HEK293 (cell line): ENCODE results near the gene TNIP1.

Source experiments
- CTCF ChIA-PET: fragments of 350-600 bp; formaldehyde crosslinking; extraction: SDS; loops from one replicate; lab custom pipeline; 2021; ENCODE audit warnings: antibody characterized with exemption; lab: Yijun Ruan, JAX
- POLR2A ChIA-PET: fragments of 300-600 bp; formaldehyde crosslinking; extraction: SDS; loops from one replicate; lab custom pipeline; 2020; ENCODE audit warnings: antibody characterized with exemption, inconsistent platforms; lab: Yijun Ruan, JAX
- H3K27ac ChIP-seq: fragments of 200-500 bp; sonication (Bioruptor generic); 2 replicates; pipeline ENCODE4 v1.5.1; 2014; ENCODE audit warnings: low read depth, low read length, control low read depth, inconsistent platforms; ENCODE audit errors: extremely low read depth
- H3K36me3 ChIP-seq, 2 experiments: fragments of 200-500 bp in 1 of 2; sonication (Bioruptor generic) in 1 of 2; 1 replicate in 1 of 2; 2 replicates in 1 of 2; pipeline ENCODE4 v1.5.1; 2014 to 2017; ENCODE audit warnings: inconsistent platforms in 2 of 2, low read length in 2 of 2; ENCODE audit not compliant: control insufficient read depth in 2 of 2, insufficient read depth in 1 of 2
- H3K4me1 ChIP-seq: fragments of 200-500 bp; sonication (Bioruptor generic); 2 replicates; pipeline ENCODE4 v1.5.1; 2014; ENCODE audit warnings: mild to moderate bottlenecking, low read length, inconsistent platforms; ENCODE audit not compliant: control insufficient read depth, insufficient read depth
- H3K4me3 ChIP-seq: 2 replicates; pipeline ENCODE4 v1.5.1; 2011; ENCODE audit warnings: low read depth, mild to moderate bottlenecking, control low read depth, low read length, moderate library complexity
- H3K9me3 ChIP-seq: fragments of 200-500 bp; sonication (Bioruptor generic); 2 replicates; pipeline ENCODE4 v1.5.1; 2014; ENCODE audit warnings: low read depth, low read length, inconsistent platforms; ENCODE audit not compliant: control insufficient read depth, insufficient read depth
- BCL11B ChIP-seq: fragments of 450-650 bp; formaldehyde crosslinking; IDR thresholded peaks from 2 replicates; pipeline ENCODE4 v1.5.1; 2016; ENCODE audit warnings: low read depth, missing biosample characterization, missing genetic modification characterization
- GLIS2 ChIP-seq: fragments of 450-650 bp; formaldehyde crosslinking; IDR thresholded peaks from 2 replicates; pipeline ENCODE4 v1.5.1; 2016; ENCODE audit warnings: missing biosample characterization, missing genetic modification characterization
- HOXA7 ChIP-seq: sonication (generic); formaldehyde crosslinking; IDR thresholded peaks from 2 replicates; pipeline ENCODE4 v1.8.1; 2022; ENCODE audit warnings: missing genetic modification reagents, borderline replicate concordance
- KLF1 ChIP-seq: fragments of 450-650 bp; formaldehyde crosslinking; IDR thresholded peaks from 2 replicates; pipeline ENCODE4 v1.5.1; 2016; ENCODE audit warnings: missing biosample characterization, missing genetic modification characterization
- MYNN ChIP-seq: fragments of 450-650 bp; formaldehyde crosslinking; IDR thresholded peaks from 2 replicates; pipeline ENCODE4 v1.5.1; 2016; ENCODE audit warnings: missing biosample characterization, missing genetic modification characterization, borderline replicate concordance
- OVOL3 ChIP-seq: fragments of 450-650 bp; formaldehyde crosslinking; IDR thresholded peaks from 2 replicates; pipeline ENCODE4 v1.5.1; 2016; ENCODE audit warnings: missing biosample characterization, missing genetic modification characterization
- PRDM1 ChIP-seq: fragments of 450-650 bp; formaldehyde crosslinking; IDR thresholded peaks from 2 replicates; pipeline ENCODE4; 2016; ENCODE audit warnings: missing biosample characterization, missing genetic modification characterization
- REPIN1 ChIP-seq: fragments of 450-650 bp; formaldehyde crosslinking; IDR thresholded peaks from 2 replicates; pipeline ENCODE4 v1.5.1; 2017; ENCODE audit warnings: missing biosample characterization, missing genetic modification characterization, low read depth
- ZNF157 ChIP-seq: fragments of 450-650 bp; formaldehyde crosslinking; IDR thresholded peaks from 2 replicates; pipeline ENCODE4 v1.5.1; 2016; ENCODE audit warnings: missing biosample characterization, missing genetic modification characterization
- ZNF184 ChIP-seq: fragments of 450-650 bp; IDR thresholded peaks from 2 replicates; pipeline ENCODE4 v1.5.1; 2018; ENCODE audit warnings: missing biosample characterization, mild to moderate bottlenecking, missing genetic modification characterization
- ZNF571 ChIP-seq: fragments of 450-650 bp; formaldehyde crosslinking; IDR thresholded peaks from 2 replicates; pipeline ENCODE4 v1.5.0; 2017; ENCODE audit warnings: missing biosample characterization, missing genetic modification characterization
- ZNF621 ChIP-seq: fragments of 450-650 bp; formaldehyde crosslinking; IDR thresholded peaks from 2 replicates; pipeline ENCODE4 v1.5.1; 2017; ENCODE audit warnings: missing biosample characterization, missing genetic modification characterization
- ZNF626 ChIP-seq: fragments of 450-650 bp; sonication (Bioruptor Pico); formaldehyde crosslinking; IDR thresholded peaks from 2 replicates; pipeline ENCODE4 v1.5.1; 2018; ENCODE audit warnings: missing biosample characterization, missing genetic modification characterization, inconsistent platforms
- ZNF660 ChIP-seq: fragments of 450-650 bp; IDR thresholded peaks from 2 replicates; pipeline ENCODE4 v1.5.1; 2018; ENCODE audit warnings: missing biosample characterization, mild to moderate bottlenecking, missing genetic modification characterization
- ZNF701 ChIP-seq: fragments of 450-650 bp; formaldehyde crosslinking; IDR thresholded peaks from 2 replicates; pipeline ENCODE4 v1.5.1; 2016; ENCODE audit warnings: missing biosample characterization, missing genetic modification characterization
- ZNF791 ChIP-seq: fragments of 450-650 bp; formaldehyde crosslinking; IDR thresholded peaks from 2 replicates; pipeline ENCODE4 v1.5.1; 2016; ENCODE audit warnings: missing biosample characterization, missing genetic modification characterization
- TF ChIP-seq, protein P1 (sequence below): fragments of 450-650 bp; formaldehyde crosslinking; conservative IDR thresholded peaks from 2 replicates; pipeline ENCODE4 v1.5.1; 2016; ENCODE audit warnings: low read depth, missing biosample characterization, missing genetic modification characterization
- TF ChIP-seq, protein P2 (sequence below): fragments of 450-650 bp; formaldehyde crosslinking; IDR thresholded peaks from 2 replicates; pipeline ENCODE4 v1.5.1; 2016; ENCODE audit warnings: missing biosample characterization, missing genetic modification characterization, low read depth
- TF ChIP-seq, protein P3 (sequence below): fragments of 450-650 bp; IDR thresholded peaks from 2 replicates; pipeline ENCODE4 v1.5.1; 2018; ENCODE audit warnings: missing biosample characterization, mild to moderate bottlenecking, missing genetic modification characterization
- TF ChIP-seq, protein P4 (sequence below): fragments of 450-650 bp; formaldehyde crosslinking; optimal IDR thresholded peaks from 2 replicates; pipeline ENCODE3; 2016; ENCODE audit warnings: missing biosample characterization, mild to moderate bottlenecking, missing genetic modification characterization
- TF ChIP-seq, protein P5 (sequence below): fragments of 450-650 bp; formaldehyde crosslinking; IDR thresholded peaks from 2 replicates; pipeline ENCODE4 v1.5.1; 2016; ENCODE audit warnings: missing biosample characterization, missing genetic modification characterization
- TF ChIP-seq, protein P6 (sequence below): fragments of 450-650 bp; formaldehyde crosslinking; IDR thresholded peaks from 2 replicates; pipeline ENCODE4 v1.5.1; 2016; ENCODE audit warnings: missing biosample characterization, missing genetic modification characterization

Gene TNIP1

DNA sequence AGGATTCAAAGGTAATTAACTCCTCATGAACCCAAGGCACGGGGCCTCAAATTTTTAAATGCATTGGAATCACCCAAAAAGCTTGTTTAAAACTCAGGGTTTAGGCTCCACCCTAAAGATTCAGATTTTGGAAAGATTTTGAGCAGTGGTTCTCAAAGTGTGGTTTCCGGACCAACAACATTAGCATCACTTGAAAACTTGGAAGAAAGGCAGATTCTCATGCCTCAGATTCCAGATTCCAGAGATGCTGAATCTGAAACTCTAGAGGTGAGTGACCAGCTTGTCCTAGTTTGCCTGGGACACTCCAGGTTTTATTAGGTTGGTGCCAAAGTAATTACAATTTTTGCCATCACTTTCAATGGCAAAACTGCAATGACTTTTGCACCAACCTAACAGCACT is 24.7 kb upstream of the TNIP1 start (continued):
- TF ChIP-seq, protein P1, sequence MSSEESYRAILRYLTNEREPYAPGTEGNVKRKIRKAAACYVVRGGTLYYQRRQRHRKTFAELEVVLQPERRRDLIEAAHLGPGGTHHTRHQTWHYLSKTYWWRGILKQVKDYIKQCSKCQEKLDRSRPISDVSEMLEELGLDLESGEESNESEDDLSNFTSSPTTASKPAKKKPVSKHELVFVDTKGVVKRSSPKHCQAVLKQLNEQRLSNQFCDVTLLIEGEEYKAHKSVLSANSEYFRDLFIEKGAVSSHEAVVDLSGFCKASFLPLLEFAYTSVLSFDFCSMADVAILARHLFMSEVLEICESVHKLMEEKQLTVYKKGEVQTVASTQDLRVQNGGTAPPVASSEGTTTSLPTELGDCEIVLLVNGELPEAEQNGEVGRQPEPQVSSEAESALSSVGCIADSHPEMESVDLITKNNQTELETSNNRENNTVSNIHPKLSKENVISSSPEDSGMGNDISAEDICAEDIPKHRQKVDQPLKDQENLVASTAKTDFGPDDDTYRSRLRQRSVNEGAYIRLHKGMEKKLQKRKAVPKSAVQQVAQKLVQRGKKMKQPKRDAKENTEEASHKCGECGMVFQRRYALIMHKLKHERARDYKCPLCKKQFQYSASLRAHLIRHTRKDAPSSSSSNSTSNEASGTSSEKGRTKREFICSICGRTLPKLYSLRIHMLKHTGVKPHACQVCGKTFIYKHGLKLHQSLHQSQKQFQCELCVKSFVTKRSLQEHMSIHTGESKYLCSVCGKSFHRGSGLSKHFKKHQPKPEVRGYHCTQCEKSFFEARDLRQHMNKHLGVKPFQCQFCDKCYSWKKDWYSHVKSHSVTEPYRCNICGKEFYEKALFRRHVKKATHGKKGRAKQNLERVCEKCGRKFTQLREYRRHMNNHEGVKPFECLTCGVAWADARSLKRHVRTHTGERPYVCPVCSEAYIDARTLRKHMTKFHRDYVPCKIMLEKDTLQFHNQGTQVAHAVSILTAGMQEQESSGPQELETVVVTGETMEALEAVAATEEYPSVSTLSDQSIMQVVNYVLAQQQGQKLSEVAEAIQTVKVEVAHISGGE, result no peak
- TF ChIP-seq ZNF621 (tag by site-specific recombination), result no peak
- no peak for TF ChIP-seq PRDM1
- TF ChIP-seq, protein P2, sequence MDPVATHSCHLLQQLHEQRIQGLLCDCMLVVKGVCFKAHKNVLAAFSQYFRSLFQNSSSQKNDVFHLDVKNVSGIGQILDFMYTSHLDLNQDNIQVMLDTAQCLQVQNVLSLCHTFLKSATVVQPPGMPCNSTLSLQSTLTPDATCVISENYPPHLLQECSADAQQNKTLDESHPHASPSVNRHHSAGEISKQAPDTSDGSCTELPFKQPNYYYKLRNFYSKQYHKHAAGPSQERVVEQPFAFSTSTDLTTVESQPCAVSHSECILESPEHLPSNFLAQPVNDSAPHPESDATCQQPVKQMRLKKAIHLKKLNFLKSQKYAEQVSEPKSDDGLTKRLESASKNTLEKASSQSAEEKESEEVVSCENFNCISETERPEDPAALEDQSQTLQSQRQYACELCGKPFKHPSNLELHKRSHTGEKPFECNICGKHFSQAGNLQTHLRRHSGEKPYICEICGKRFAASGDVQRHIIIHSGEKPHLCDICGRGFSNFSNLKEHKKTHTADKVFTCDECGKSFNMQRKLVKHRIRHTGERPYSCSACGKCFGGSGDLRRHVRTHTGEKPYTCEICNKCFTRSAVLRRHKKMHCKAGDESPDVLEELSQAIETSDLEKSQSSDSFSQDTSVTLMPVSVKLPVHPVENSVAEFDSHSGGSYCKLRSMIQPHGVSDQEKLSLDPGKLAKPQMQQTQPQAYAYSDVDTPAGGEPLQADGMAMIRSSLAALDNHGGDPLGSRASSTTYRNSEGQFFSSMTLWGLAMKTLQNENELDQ (tag by site-specific recombination), result no peak
- TF ChIP-seq ZNF184, result no peak
- TF ChIP-seq MYNN (tag by site-specific recombination), result no peak
- TF ChIP-seq OVOL3 (tag by site-specific recombination), result no peak
- TF ChIP-seq, protein P3, sequence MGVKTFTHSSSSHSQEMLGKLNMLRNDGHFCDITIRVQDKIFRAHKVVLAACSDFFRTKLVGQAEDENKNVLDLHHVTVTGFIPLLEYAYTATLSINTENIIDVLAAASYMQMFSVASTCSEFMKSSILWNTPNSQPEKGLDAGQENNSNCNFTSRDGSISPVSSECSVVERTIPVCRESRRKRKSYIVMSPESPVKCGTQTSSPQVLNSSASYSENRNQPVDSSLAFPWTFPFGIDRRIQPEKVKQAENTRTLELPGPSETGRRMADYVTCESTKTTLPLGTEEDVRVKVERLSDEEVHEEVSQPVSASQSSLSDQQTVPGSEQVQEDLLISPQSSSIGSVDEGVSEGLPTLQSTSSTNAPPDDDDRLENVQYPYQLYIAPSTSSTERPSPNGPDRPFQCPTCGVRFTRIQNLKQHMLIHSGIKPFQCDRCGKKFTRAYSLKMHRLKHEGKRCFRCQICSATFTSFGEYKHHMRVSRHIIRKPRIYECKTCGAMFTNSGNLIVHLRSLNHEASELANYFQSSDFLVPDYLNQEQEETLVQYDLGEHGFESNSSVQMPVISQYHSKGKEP (tag by site-specific recombination), result no peak
- TF ChIP-seq ZNF157 (tag by site-specific recombination), result no peak
- TF ChIP-seq, all 188 proteins: peak for 0

DNA sequence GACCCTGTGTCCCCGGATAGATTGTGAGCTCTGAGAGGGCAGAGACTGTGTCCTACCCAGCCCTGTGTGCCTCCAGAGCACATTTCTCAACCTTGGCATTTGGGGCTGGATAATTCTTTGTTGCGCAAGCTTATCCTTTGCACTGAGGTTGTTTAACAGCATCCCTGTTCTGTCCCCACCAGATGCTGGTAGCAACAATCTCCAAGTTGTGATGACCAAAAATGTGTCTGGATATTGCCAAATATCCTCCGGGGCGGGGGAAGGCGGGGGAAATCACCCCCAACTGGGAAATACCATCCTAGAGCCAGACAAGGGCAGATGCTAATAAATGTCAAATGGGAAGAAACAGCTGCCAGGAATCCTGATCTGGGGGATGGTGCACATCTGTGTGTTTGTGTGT is 24.0 kb upstream of the TNIP1 start:
- Histone ChIP-seq H3K4me1 (no peaks in the 10 kb centered on the region), H3K4me3 (no peak overlapping the region), H3K9me3 (no peaks in the 10 kb centered on the region)
- POLR2A ChIA-PET, result no interaction called here
- TF ChIP-seq ZNF660 (tag by site-specific recombination) (no peak), ZNF701 (tag by site-specific recombination) (no peak), HOXA7 (CRISPR knock-in tag) (no peak), ZNF791 (tag by site-specific recombination) (no peak), ZNF571 (tag by site-specific recombination) (no peak)
- TF ChIP-seq, protein P4, sequence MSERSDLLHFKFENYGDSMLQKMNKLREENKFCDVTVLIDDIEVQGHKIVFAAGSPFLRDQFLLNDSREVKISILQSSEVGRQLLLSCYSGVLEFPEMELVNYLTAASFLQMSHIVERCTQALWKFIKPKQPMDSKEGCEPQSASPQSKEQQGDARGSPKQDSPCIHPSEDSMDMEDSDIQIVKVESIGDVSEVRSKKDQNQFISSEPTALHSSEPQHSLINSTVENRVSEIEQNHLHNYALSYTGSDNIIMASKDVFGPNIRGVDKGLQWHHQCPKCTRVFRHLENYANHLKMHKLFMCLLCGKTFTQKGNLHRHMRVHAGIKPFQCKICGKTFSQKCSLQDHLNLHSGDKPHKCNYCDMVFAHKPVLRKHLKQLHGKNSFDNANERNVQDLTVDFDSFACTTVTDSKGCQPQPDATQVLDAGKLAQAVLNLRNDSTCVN (tag by site-specific recombination), result no peak
- TF ChIP-seq, all 188 proteins: peak for 0
- no peak overlapping the region for H3K27ac ChIP-seq
- CTCF ChIA-PET, result interaction anchor here (0.9 to 1.7 kb wide), 4 partner anchors 9 to 58 kb away, joined by 3 to 6 read pairs (median 4); no protein-coding TSS in a partner anchor
- peaks cover 7 to 89% of the 10 kb centered on the region in 2 experiments; a peak in 2 of 3 replicates for H3K36me3 ChIP-seq

DNA sequence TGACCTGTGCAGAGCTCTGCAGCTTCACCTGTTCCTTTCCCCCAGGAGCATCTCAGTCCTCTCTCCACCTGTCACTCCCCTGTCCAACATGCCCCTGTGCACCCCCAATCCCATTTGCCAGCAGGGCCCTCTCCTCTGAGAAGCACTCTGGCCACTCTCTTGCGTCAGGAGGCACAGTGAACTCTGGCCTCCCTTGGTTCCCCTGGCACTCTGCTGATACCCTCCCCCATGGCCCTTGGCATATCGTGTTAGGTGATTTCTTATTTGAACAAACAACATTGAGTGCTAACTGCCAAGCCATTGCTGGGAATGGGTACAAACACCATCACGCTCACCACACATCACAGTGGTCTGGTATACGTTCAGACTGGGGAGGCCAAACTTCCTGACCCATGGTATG is 20.9 kb upstream of the TNIP1 start:
- Histone ChIP-seq H3K36me3 (peaks cover 0 to 60% of the 10 kb centered on the region in 2 experiments; a peak in 2 of 3 replicates), H3K4me3 (no peak overlapping the region), H3K9me3 (no peaks in the 10 kb centered on the region), H3K4me1 (no peaks in the 10 kb centered on the region), H3K27ac (no peak overlapping the region)
- POLR2A ChIA-PET, result no interaction called here
- CTCF ChIA-PET, result interaction anchor here (0.8 to 1.7 kb wide), 3 partner anchors 14 to 25 kb away, joined by 3 to 7 read pairs (median 3); no protein-coding TSS in a partner anchor
- TF ChIP-seq, protein P5, sequence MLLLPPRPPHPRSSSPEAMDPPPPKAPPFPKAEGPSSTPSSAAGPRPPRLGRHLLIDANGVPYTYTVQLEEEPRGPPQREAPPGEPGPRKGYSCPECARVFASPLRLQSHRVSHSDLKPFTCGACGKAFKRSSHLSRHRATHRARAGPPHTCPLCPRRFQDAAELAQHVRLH, result no peak
- TF ChIP-seq, protein P6, sequence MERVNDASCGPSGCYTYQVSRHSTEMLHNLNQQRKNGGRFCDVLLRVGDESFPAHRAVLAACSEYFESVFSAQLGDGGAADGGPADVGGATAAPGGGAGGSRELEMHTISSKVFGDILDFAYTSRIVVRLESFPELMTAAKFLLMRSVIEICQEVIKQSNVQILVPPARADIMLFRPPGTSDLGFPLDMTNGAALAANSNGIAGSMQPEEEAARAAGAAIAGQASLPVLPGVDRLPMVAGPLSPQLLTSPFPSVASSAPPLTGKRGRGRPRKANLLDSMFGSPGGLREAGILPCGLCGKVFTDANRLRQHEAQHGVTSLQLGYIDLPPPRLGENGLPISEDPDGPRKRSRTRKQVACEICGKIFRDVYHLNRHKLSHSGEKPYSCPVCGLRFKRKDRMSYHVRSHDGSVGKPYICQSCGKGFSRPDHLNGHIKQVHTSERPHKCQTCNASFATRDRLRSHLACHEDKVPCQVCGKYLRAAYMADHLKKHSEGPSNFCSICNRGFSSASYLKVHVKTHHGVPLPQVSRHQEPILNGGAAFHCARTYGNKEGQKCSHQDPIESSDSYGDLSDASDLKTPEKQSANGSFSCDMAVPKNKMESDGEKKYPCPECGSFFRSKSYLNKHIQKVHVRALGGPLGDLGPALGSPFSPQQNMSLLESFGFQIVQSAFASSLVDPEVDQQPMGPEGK, result no peak
- TF ChIP-seq BCL11B (tag by site-specific recombination), result no peak
- TF ChIP-seq REPIN1 (tag by site-specific recombination), result no peak
- TF ChIP-seq GLIS2 (tag by site-specific recombination), result no peak
- no peak for TF ChIP-seq KLF1 (tag by site-specific recombination)
- no peak for TF ChIP-seq ZNF626 (tag by site-specific recombination)
